CD4-positive, alpha-beta T cell treated with Interferon alpha-2 for 1 hour (primary cell): ENCODE measurements around the gene IRF7.

Source experiments
- DNase-seq, 2 donors: peaks; one replicate each; pipeline ENCODE4 v3.0.0-alpha.2; 2020 to 2022

IRF7 gene

DNA sequence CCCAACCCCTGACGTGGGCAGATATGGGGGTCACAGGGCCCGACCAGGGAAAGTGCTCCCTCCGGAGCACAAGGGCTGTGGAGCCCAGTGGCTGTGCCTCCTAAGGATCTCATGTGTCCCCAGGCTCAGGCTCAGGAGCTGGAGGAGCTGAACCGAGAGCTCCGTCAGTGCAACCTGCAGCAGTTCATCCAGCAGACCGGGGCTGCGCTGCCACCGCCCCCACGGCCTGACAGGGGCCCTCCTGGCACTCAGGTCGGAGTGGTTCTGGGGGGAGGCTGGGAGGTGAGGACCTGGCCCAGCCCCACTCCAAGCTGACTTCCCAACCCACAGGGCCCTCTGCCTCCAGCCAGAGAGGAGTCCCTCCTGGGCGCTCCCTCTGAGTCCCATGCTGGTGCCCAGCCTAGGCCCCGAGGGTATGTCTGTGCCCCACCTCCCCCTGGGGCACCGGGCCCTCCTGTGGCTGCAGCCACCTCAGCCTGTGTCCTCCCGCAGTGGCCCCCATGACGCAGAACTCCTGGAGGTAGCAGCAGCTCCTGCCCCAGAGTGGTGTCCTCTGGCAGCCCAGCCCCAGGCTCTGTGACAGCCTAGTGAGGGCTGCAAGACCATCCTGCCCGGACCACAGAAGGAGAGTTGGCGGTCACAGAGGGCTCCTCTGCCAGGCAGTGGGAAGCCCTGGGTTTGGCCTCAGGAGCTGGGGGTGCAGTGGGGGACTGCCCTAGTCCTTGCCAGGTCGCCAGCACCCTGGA is 52.5 kb downstream of the IRF7 start:
- DNase-seq, result no peak
